Stimulated activated CD8-positive, alpha-beta memory T cell treated with anti-CD3 and anti-CD28 coated beads, Interleukin-4, amount 100 ng/mL, for 1 hour (primary cell): ENCODE results near the gene F10.
"Not testable (repeated sequence)": the region's sequence is repeated elsewhere in the genome, so short reads cannot be mapped to it uniquely, and the experiment has no call there.

Experiments
- DNase-seq, 2 donors: peaks; one replicate each; pipeline ENCODE4 v3.0.0-alpha.2; 2020; ENCODE audit warnings: low read depth in 2 of 2, low spot score in 1 of 2

F10 gene

GRCh38 chr13:113122550-113123225 is at the start of gene F10:
Gene F10 (plus strand): TSS chr13:113122799. CDS start chr13:113122856, 57 bp downstream.
- DNase-seq, result no peak

GRCh38 chr13:113073942-113074341 is 48.7 kb upstream of the F10 start:
- no peak for DNase-seq

GRCh38 chr13:113074401-113074800 is 48.2 kb upstream of the F10 start:
- DNase-seq, result no peak

GRCh38 chr13:113074876-113075275 is 47.7 kb upstream of the F10 start:
- no peak for DNase-seq

GRCh38 chr13:113075711-113076110 is 46.9 kb upstream of the F10 start:
- DNase-seq, result no peak

DNA sequence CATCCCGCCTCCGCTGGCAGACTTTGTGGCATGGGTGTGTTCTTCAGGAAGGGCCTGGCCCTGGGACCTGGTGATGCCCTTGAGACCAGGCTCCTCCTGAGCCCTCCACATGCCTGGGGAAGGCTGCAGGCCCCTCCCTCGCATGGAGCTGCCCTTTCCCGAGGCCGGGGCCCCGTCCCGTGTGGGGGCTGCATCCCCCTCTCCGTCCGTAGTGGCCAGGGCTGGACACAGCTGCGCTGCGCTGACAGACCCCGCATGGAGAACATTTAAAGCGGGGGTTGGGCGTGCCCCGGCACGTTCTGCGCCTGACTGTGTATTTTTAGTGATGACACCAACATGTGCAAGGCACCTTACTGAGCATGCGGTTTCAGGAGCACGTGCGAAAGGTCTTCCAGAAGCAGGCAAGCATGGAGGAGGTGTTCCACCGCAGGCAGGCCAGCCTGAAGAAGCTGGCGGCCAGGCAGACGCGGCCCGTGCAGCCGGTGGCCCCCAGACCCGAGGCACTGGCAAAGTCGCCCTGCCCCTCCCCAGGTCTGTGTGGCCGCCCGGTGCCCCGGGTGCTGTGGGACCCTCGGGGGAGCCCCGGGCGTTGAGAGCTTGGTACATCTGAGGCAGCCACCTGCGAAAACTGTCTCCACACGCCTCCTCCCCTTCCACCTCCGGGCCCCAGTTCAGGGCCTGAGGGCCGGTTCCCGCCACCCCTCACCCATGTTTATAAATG is 45.8 kb upstream of the F10 start:
- DNase-seq, result no peak

DNA sequence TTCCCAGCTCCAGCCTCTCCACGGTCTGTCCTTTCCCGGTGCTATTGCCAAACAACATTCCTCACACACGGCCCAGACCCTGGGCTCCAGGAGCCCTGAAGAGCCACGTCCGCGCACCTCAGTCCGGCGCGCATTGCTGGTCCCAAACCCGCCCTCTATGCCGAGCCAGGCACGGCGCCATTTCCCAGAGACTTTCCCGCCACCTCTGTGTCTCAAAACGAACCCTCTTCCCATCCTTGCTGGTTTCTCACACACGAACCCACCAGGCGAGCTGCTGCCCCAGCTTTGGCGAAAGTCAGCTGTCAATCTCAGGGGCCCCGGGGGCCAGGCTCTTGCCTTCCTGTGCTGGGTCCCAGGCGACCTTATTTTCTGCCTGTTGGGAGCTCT is 45.0 kb upstream of the F10 start:
- DNase-seq, result no peak

- no peak for DNase-seq
Observed at GRCh38 chr13:113077953-113078901, 44.4 kb upstream of the F10 start.

DNA sequence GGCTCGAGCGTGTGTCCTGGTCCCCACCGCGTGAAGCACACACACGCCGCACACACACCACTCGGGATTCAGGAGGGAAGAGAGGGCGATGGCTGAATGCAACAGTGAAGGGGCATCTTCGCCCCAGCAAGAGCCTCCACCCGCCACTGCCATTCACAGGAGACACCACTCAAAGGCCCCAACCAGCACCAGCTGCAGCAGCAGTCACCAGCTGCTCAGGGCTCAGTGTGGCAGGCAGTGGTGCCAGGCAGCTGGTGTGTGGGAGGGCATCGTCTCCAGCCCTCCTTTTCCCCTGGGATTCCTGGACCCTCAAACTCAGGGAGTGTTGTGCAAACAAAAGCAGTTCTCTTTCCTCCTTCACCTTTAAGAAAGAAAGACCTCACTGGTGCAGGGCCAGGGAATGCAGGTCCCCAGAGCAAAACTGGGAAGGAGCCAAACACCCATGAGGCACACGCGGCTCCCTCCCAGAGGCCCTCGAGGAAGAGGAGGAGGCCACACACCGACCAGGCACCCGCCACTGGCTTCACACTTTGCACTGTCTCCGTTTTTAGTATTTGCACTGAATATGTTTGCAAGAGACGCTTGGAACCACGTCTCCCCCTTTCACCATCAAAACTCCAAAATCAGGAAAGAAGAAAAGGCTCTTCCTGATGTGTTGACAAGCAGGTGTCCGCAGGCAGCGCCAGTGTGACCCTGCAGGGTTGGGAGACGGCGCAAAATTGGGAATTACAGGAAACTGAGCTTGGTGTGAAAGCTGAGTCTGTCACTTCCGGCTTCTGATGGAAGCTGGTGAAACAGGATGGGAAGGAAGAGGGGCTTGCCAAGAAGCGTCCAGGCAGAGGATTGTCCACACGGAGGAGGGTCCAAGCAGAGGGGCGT is 43.5 kb upstream of the F10 start:
- no peak for DNase-seq

DNA sequence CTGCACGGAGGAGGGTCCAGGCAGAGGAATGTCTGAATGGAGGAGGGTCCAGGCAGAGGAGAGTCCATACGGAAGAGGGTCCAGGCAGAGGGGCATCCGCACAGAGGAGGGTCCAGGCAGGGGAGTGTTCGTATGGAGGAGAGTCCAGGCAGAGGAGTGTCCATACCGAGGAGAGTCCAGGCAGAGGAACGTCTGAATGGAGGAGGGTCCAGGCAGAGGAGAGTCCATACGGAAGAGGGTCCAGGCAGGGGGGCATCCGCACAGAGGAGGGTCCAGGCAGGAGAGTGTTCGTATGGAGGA is 42.9 kb upstream of the F10 start:
- DNase-seq, result not testable (repeated sequence)

DNA sequence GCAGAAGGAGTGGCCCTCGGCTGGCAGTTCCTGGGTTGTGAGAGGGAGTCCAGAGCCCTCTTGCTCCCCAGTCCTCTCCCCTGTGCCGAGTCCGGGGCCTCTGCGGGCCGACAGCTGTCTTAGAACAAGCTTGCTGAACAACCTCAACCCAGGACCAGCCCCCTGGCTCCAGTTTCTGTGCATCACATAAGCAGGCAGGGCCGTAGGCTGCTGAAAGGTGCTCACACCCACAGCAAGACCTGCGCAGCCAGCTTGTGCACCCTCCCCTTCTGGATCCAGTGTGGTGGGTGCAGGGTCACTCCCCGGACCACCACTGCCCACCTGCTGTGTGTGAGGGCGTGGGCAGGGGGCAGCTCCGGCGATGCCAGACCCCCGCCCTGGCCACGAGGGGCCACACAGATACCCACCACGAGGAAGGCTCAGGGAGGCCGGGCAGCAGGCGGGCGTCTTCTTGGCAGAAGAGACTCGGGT is 42.2 kb upstream of the F10 start:
- no peak for DNase-seq

DNA sequence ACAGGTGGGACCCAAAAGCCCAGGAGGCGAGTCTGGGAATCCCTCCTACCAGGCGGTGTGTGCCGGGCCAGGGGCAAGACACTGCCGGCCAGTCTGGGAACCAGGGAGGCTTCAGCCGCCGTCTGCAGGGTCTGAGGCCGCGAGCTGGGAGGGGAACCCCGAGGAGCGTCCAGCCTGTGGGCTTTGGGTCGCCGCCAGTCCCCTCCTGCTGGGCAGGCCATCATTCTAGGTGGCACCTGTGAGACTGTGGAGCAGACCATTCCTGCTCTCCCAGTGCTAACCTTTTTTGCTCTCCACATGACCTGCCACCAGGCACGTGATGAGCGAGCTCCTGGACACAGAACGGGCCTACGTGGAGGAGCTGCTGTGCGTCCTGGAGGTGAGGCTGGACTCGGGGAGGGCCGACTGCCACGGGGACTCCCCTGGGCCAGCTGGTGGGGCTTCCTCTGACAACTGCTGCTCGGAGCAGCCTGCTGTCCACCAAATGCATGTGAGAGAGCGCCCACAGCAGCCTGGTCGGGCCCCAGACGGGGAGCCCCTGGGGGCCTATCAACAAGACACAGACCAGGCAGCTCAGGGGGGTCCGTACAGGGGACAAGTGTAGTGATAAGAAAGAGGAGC is 41.6 kb upstream of the F10 start:
- no peak for DNase-seq

DNA sequence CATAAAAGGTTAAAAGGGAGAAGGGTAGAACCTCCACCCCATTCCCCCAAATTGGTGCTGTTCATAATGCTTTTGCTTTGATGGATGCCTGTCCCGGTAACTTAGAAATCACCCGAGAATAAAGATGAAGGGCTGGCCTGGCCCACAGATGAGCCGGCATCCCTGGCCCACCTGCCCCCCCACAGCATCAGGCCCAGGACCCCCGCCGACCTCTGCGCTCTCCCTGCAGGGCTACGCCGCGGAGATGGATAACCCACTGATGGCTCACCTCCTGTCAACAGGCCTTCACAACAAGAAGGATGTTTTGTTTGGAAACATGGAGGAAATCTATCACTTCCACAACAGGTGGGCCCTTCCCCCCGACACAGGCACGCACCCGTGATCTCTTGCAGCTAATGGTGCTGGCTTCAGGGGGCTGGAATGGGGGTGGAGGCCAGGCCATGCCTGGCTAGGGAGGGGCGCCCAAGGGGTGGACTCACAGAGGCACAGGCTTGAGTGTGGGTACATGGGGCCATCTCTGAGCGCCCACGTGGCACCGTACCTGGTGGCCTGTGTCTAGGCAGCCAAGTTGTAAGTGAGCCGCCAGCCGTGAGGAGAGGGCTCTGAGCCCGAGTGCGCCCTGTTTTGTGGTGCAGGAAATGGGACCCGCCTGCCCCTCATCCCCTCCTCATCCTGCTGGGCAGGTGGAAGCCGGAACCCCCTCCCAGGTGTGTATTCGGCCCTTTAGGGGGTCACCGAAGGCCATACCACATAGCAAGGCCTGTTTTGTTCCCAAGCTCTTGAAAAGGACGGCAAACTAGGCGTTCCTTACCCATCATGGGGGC is 40.2 kb upstream of the F10 start:
- DNase-seq, result no peak

DNA sequence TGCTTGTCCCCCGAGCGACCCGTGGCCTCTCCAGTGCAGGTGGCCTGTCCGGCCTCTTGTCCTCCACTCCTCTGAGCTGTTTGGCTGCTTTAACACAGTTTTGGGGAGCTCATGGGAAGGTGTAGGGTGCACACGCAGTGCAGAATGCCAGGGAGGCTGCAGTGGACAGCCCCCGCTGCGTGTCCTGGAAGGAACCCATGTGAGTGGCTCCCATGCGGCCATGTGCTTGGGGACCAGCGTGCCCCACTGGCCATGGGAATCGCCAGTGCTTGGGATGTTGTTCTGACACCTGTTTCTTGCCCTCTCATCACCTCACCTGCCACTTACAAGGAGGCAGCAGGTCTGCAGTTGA is 39.6 kb upstream of the F10 start:
- DNase-seq, result no peak

GRCh38 chr13:113083402-113084061 is 39.1 kb upstream of the F10 start:
- no peak for DNase-seq

- DNase-seq, result no peak
Observed at GRCh38 chr13:113084094-113084942, 38.3 kb upstream of the F10 start.

GRCh38 chr13:113084943-113085540 is 37.6 kb upstream of the F10 start:
- DNase-seq, result no peak
